HCT116 (cell line): ENCODE data around the gene DCTN2. TPM values are rescaled to one million over a fixed set of nuclear protein-coding genes. Genes with fewer than 3 reads are reported as not detected.

Experiments
- ATAC-seq: fragments of 200-7000 bp; cut with Tn5 transposase; 2 replicates; pipeline ENCODE4 v1.9.1; 2020; ENCODE audit warnings: mild to moderate bottlenecking, moderate library complexity
- BruUV-seq: library from RNA; stranded (reverse); fragments of 400-500 nt; replicated peaks from 2 replicates; lab custom pipeline; 2021; lab: Mats Ljungman, UMichigan
- CTCF ChIA-PET: fragments of 300-600 bp; sonication (Branson Sonifier 250); formaldehyde crosslinking; loops from one replicate; lab custom pipeline; 2021; ENCODE audit warnings: antibody characterized with exemption; lab: Charles Lee
- POLR2A ChIA-PET: fragments of 300-600, 350-600 bp; sonication (Branson Sonifier 250); formaldehyde crosslinking; loops from one replicate; lab custom pipeline; 2021; ENCODE audit warnings: antibody characterized with exemption; lab: Charles Lee
- RAD21 ChIA-PET, 2 experiments: fragments of 300-600 bp; sonication (Branson Sonifier 250); formaldehyde crosslinking; loops; one replicate each; lab custom pipeline; 2023; ENCODE audit warnings: low total read pairs in 2 of 2; ENCODE audit not compliant: uncharacterized antibody in 2 of 2, unreplicated experiment in 2 of 2, low non-redundant PET in 1 of 2; lab: Charles Lee
- DNase-seq: peaks from one replicate; pipeline ENCODE4 v3.0.0-alpha.2; 2010; ENCODE audit warnings: low read depth, low spot score
- H2AFZ ChIP-seq: fragments of 200-600 bp; shearing (Covaris generic), sonication (generic); 2 replicates; pipeline ENCODE4 v1.6.1; 2017; ENCODE audit warnings: low read depth, mixed run types, mixed read lengths, antibody characterized with exemption, low read length; ENCODE audit not compliant: poor library complexity, severe bottlenecking
- H3K27ac ChIP-seq: 2 replicates; pipeline ENCODE4 v1.5.1; 2012; ENCODE audit warnings: low read depth, low read length
- H3K27me3 ChIP-seq: fragments of 200-600 bp; sonication (generic); 2 replicates; pipeline ENCODE4 v1.6.1; 2016; ENCODE audit warnings: mixed run types, low read length, mixed read lengths; ENCODE audit not compliant: insufficient read depth
- H3K36me3 ChIP-seq, 2 experiments: fragments of 200-500 bp in 1 of 2; fragments of 200-600 bp in 1 of 2; sonication (Bioruptor generic) in 1 of 2; sonication (generic) in 1 of 2; 2 replicates each; pipeline versions ENCODE4 v1.5.1 to v1.6.1; 2014 to 2016; ENCODE audit warnings: low read length in 2 of 2, inconsistent platforms in 1 of 2, mixed read lengths in 1 of 2, mixed run types in 1 of 2; ENCODE audit not compliant: insufficient read depth in 2 of 2, control insufficient read depth in 1 of 2
- H3K4me1 ChIP-seq, 2 experiments: fragments of 200-600 bp in 1 of 2; sonication (generic) in 1 of 2; 2 replicates each; pipeline versions ENCODE4 v1.5.1 to v1.6.1; 2012 to 2017; ENCODE audit warnings: low read length in 2 of 2, inconsistent platforms in 1 of 2, mild to moderate bottlenecking in 1 of 2, mixed read lengths in 1 of 2, mixed run types in 1 of 2, moderate library complexity in 1 of 2; ENCODE audit not compliant: insufficient read depth in 2 of 2, control insufficient read depth in 1 of 2
- H3K4me2 ChIP-seq: fragments of 200-600 bp; sonication (generic); 2 replicates; pipeline ENCODE4 v1.6.1; 2017; ENCODE audit warnings: mixed run types, low read length, mixed read lengths
- H3K4me3 ChIP-seq, 2 experiments: fragments of 200-600 bp in 1 of 2; sonication (generic) in 1 of 2; replicated peaks in 1 of 2; 2 replicates each; pipeline ENCODE4 v1.5.1; 2011 to 2016; ENCODE audit warnings: low read length in 2 of 2, control low read depth in 1 of 2, low read depth in 1 of 2, mild to moderate bottlenecking in 1 of 2, mixed read lengths in 1 of 2, mixed run types in 1 of 2
- H3K79me2 ChIP-seq: fragments of 200-600 bp; sonication (generic); 2 replicates; pipeline ENCODE4 v1.6.1; 2017; ENCODE audit warnings: mild to moderate bottlenecking, mixed run types, low read length, moderate library complexity, mixed read lengths; ENCODE audit not compliant: insufficient read depth
- H3K9ac ChIP-seq: fragments of 200-600 bp; sonication (generic); 2 replicates; pipeline ENCODE4 v1.6.1; 2016; ENCODE audit warnings: low read length, mixed read lengths
- H3K9me2 ChIP-seq: fragments of 200-600 bp; sonication (generic), shearing (Covaris generic); 2 replicates; pipeline ENCODE4 v1.6.1; 2017; ENCODE audit warnings: mixed run types, mild to moderate bottlenecking, moderate library complexity; ENCODE audit not compliant: insufficient read depth
- H3K9me3 ChIP-seq, 2 experiments: fragments of 200-500 bp in 1 of 2; fragments of 200-600 bp in 1 of 2; sonication (Bioruptor generic) in 1 of 2; sonication (generic) in 1 of 2; 2 replicates each; pipeline ENCODE4 v1.6.1; 2014 to 2017; ENCODE audit warnings: low read length in 2 of 2, mixed read lengths in 2 of 2, inconsistent platforms in 1 of 2, low read depth in 1 of 2, mild to moderate bottlenecking in 1 of 2, mixed run types in 1 of 2, moderate library complexity in 1 of 2; ENCODE audit not compliant: control insufficient read depth in 1 of 2, insufficient read depth in 1 of 2
- H4K20me1 ChIP-seq: fragments of 200-600 bp; sonication (generic), shearing (Covaris generic); 2 replicates; pipeline ENCODE4 v1.6.1; 2017; ENCODE audit warnings: mixed run types, mild to moderate bottlenecking, moderate library complexity; ENCODE audit not compliant: insufficient read depth
- CBX3 ChIP-seq: IDR thresholded peaks from 2 replicates; pipeline ENCODE4 v1.6.1; 2012; ENCODE audit warnings: low read depth
- EGR1 ChIP-seq: IDR thresholded peaks from 2 replicates; pipeline ENCODE4 v1.6.1; 2012; ENCODE audit warnings: low read depth
- EZH2 ChIP-seq: fragments of 200-600 bp; sonication (generic); IDR thresholded peaks from 2 replicates; pipeline ENCODE4 v1.6.1; 2017; ENCODE audit warnings: antibody characterized with exemption, mixed run types
- EZH2phosphoT487 ChIP-seq: fragments of 200-600 bp; IDR thresholded peaks from 2 replicates; pipeline ENCODE4 v1.6.1; 2018; ENCODE audit warnings: antibody characterized with exemption, borderline replicate concordance
- FOSL1 ChIP-seq: IDR thresholded peaks from 2 replicates; pipeline ENCODE4 v1.6.1; 2012; ENCODE audit warnings: low read depth
- JUND ChIP-seq: IDR thresholded peaks from 2 replicates; pipeline ENCODE4 v1.6.1; 2012
- RAD21 ChIP-seq: IDR thresholded peaks from 2 replicates; pipeline ENCODE4 v1.6.1; 2012; ENCODE audit warnings: low read depth, mild to moderate bottlenecking
- SP1 ChIP-seq: IDR thresholded peaks from 2 replicates; pipeline ENCODE4 v1.6.1; 2012; ENCODE audit warnings: low read depth
- SRF ChIP-seq: IDR thresholded peaks from 2 replicates; pipeline ENCODE4 v1.6.1; 2012; ENCODE audit warnings: low read depth
- YY1 ChIP-seq: IDR thresholded peaks from 2 replicates; pipeline ENCODE4 v1.6.1; 2011; ENCODE audit warnings: low read length, low read depth, moderate library complexity, mild to moderate bottlenecking; ENCODE audit not compliant: insufficient replicate concordance; ENCODE audit errors: extremely low read depth
- ZFX ChIP-seq: fragments of 450-650 bp; IDR thresholded peaks from 2 replicates; pipeline ENCODE4 v1.6.1; 2017
- ZNF274 ChIP-seq: fragments of 200-500 bp; sonication (Bioruptor generic); IDR thresholded peaks from 2 replicates; pipeline ENCODE4 v1.6.1; 2014; ENCODE audit warnings: mild to moderate bottlenecking, low read depth, low read length, inconsistent platforms
- intact Hi-C: fragments of 100-400 bp; cut with micrococcal nuclease; formaldehyde crosslinking; loops from 2 replicates; pipeline ENCODE4 v1.10.0; 2022
- total RNA-seq: library from RNA; stranded (reverse); gene quantifications from one replicate; pipeline ENCODE4 v1.2.1, GENCODE V29; 2021; ENCODE audit not compliant: unreplicated experiment
- TF ChIP-seq, protein P1 (sequence below): IDR thresholded peaks from 2 replicates; pipeline ENCODE4 v1.6.1; 2012
- TF ChIP-seq, protein P2 (sequence below): IDR thresholded peaks from 2 replicates; pipeline ENCODE4 v1.6.1; 2012; ENCODE audit warnings: low read depth
- TF ChIP-seq, protein P3 (sequence below): IDR thresholded peaks from 2 replicates; pipeline ENCODE4 v1.6.1; 2012

The DCTN2 gene
- total RNA-seq, 1 experiment from 2014 or later, result 95.9 TPM

DNA sequence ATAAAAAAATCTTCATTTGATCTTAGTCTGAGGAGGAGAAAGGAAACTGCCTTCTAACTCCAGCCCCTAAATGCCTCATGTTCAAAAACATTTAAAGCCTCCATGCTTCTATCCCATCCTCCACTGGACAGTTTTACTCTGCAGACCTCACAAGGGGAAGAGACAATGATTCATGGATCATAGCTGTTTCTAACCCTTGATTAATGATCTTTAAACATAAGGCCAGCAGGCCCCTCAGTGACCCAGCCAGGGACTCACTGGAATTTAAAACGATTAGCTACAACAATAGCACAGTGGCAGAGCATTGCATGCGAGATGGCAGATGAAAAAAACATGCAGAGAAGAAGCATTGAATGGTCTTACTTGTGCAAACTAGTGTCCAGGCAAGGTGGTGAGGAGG is 6.0 kb downstream of the DCTN2 start:
- Histone ChIP-seq H3K9me2 (no peaks in the 10 kb centered on the region), H3K4me1 (peaks cover 5 to 6% of the 10 kb centered on the region in 2 experiments; a peak in 3 of 4 replicates), H3K4me2 (no peak overlapping the region), H3K4me3 (no peak overlapping the region), H3K27me3 (no peaks in the 10 kb centered on the region), H3K36me3 (peaks cover 4 to 8% of the 10 kb centered on the region in 2 experiments; a peak in 2 of 4 replicates), H4K20me1 (no peaks in the 10 kb centered on the region), H3K27ac (no peak overlapping the region), H3K79me2 (peaks cover 15% of the 10 kb centered on the region), H3K9ac (no peak overlapping the region), H2AFZ (no peak overlapping the region), H3K9me3 (no peaks in the 10 kb centered on the region)
- DNase-seq, result no peak
- TF ChIP-seq SRF (no peak), RAD21 (no peak), ZNF274 (no peak), EGR1 (no peak), JUND (no peak), YY1 (no peak), EZH2 (no peak), EZH2phosphoT487 (no peak), CBX3 (no peak), FOSL1 (no peak), SP1 (no peak), ZFX (no peak)
- TF ChIP-seq, protein P1, sequence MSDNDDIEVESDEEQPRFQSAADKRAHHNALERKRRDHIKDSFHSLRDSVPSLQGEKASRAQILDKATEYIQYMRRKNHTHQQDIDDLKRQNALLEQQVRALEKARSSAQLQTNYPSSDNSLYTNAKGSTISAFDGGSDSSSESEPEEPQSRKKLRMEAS, result no peak
- TF ChIP-seq, protein P2, sequence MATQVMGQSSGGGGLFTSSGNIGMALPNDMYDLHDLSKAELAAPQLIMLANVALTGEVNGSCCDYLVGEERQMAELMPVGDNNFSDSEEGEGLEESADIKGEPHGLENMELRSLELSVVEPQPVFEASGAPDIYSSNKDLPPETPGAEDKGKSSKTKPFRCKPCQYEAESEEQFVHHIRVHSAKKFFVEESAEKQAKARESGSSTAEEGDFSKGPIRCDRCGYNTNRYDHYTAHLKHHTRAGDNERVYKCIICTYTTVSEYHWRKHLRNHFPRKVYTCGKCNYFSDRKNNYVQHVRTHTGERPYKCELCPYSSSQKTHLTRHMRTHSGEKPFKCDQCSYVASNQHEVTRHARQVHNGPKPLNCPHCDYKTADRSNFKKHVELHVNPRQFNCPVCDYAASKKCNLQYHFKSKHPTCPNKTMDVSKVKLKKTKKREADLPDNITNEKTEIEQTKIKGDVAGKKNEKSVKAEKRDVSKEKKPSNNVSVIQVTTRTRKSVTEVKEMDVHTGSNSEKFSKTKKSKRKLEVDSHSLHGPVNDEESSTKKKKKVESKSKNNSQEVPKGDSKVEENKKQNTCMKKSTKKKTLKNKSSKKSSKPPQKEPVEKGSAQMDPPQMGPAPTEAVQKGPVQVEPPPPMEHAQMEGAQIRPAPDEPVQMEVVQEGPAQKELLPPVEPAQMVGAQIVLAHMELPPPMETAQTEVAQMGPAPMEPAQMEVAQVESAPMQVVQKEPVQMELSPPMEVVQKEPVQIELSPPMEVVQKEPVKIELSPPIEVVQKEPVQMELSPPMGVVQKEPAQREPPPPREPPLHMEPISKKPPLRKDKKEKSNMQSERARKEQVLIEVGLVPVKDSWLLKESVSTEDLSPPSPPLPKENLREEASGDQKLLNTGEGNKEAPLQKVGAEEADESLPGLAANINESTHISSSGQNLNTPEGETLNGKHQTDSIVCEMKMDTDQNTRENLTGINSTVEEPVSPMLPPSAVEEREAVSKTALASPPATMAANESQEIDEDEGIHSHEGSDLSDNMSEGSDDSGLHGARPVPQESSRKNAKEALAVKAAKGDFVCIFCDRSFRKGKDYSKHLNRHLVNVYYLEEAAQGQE, result no peak
- TF ChIP-seq, protein P3, sequence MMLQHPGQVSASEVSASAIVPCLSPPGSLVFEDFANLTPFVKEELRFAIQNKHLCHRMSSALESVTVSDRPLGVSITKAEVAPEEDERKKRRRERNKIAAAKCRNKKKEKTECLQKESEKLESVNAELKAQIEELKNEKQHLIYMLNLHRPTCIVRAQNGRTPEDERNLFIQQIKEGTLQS, result no peak
- POLR2A ChIA-PET, result no interaction called here
- no TSS peak for BruUV-seq
- CTCF ChIA-PET, result interaction anchor here (0.6 kb wide), 1 partner anchor 44 kb away, joined by 3 read pairs; no protein-coding TSS in a partner anchor
- RAD21 ChIA-PET, result no interaction called here
- intact Hi-C loops, result no loop called here
- ATAC-seq, result no peak
